Measurements from ENCODE around the gene SH2D3A.
"Not testable (repeated sequence)": the region's sequence is repeated elsewhere in the genome, so short reads cannot be mapped to it uniquely, and the experiment has no call there.

- not testable (repeated sequence) for TF ChIP-seq MAX (IDR thresholded peaks at IDR 0.05); EGR1 (IDR thresholded peaks at IDR 0.05); YY1 (IDR thresholded peaks at IDR 0.05; ENCODE audit: low read depth); REST (IDR thresholded peaks at IDR 0.05; ENCODE audit: low read depth); RAD21 (IDR thresholded peaks at IDR 0.05; ENCODE audit: low read depth); EP300 (IDR thresholded peaks at IDR 0.05; ENCODE audit: borderline replicate concordance); TAF1 (IDR thresholded peaks at IDR 0.05; ENCODE audit: low read depth); TCF12 (IDR thresholded peaks at IDR 0.05; ENCODE audit: low read depth); FOXM1 (IDR thresholded peaks at IDR 0.05; ENCODE audit: borderline replicate concordance, low read depth); USF1 (IDR thresholded peaks at IDR 0.05); CREB1 (IDR thresholded peaks at IDR 0.05; ENCODE audit: low read depth)
Measured at GRCh38 chr19:6748543-6748942, 18.7 kb downstream of the SH2D3A start.

All from Ishikawa (cell line).